NCI-H2171 treated with DMSO at 0.1 percent for 48 hours (cell line): ENCODE data around the gene QKI.

Source experiments
- DNase-seq: peaks from one replicate; lab custom pipeline; 2025; lab: John Stamatoyannopoulos, UW

Gene QKI

DNA sequence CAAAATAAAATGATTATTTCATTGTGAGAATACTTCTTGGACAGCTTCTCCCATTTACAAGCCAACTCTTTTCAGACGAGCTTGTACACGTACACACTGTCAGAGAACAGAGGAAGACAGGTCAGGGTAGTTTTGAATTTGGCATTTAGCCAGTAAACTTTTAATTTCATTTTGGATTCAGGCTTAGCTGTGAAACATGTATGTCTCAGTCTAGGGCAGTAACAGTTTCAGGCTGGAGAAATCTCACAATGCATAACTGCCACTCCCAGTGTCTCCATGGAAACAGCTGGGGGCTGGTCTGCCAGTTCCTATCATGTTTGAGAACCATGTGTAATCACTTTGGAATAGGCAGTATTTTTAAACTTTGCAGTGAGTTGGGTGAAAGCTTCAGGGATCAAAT lies 22.0 kb upstream of the QKI start:
- no peak for DNase-seq

DNA sequence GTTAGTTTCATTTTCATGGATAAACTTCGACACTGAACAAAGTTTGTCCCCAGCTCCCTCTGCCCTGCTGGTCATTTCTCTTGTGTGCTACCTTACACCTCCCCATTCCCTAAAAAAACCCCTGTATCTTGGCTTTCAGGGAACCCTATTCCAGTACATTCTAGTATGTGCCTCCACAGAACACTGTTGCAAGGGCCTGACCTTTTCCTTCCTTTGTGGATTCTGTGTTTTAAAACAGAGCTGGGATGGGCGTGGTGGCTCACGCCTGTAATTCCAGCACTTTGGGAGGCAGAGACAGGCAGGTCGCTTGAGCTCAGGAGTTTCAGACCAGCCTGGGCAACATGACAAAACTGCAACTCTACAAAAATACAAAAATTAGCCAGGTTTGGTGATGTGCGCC lies 20.6 kb upstream of the QKI start:
- DNase-seq, result no peak

DNA sequence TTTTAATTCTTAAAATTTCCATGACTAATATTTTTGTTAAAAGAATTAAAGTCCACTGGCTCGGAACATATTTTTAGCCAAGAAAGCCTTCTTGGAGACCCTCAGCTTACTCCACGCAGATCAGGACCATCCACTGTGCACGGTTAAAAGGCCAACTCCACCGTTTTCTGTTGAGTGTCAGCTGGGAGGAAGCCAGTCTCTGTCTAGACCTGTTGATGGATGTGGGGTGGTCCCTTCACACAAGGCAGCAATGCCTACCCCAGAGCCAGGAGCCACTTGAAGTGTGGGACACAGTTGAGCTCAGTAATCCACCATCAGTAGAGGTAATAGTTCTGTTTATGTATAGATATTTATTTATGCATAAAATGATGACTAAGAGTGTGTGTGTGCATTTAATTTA lies 19.9 kb upstream of the QKI start:
- no peak for DNase-seq

DNA sequence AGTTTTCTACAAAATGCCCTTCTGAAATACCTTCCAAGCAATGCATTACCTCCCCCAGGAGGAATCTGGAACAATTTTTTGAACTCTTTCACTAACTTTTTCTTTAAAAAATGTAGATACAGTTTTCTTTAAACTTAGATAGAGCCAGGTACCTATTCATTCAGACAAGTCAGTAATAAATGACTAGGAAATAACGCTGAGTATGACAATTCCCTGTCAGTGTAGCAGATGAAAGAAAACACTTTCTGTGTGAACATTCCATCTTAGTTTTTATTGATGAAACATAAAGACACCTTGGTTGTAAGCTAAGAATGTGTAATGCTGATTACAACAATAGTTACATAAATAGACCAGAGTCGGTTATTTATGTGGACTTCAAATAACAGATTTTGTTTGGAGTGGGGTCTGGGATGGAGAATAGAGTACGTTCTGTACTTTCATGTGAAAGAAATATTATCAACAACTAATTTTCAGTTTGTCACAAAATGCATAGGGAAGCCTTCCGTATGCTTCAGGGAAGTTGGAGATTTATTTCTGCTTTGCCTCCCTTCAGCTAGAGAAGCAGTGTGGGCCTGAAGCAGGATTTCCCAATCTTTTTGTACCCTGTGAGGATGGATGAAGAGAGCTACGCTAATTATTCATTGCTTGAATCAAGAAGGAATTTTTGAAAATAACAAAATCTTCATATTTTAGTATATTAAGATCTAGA lies 19.2 kb upstream of the QKI start:
- no peak for DNase-seq

DNA sequence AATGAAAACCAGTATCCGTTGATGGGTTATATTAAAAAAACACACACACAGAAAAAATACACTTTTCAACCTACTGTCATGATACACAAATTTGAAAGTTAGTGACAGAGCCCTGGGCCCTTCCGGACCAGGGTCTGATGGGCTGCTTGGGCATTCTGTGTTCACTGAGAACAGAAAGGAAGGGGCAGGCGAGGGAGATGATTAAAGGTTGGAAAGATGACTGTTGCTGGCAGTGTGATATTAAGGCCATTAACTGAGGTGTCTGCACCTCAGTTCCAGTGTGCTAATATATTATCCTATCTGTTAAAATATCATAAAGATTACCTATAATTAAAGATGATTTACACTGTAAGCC lies 18.7 kb upstream of the QKI start:
- DNase-seq, result no peak

DNA sequence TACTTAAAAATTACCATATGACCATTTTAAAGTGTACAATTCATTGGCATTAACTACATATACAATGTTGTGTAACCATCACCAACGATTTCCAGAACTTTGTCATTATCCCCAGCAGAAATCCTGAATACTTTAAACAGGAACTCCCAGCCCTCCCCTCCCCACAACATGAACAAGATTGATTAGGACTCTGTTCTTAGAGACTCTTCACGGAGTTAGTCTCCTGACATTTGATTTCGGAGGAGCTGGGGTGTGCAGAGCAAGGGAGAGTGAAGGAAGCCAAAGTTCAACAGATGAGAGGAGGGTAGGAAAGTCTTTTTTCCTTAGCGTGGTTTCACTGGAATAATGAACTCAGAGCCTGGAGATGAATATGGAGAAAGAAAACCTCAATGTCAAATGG lies 17.2 kb upstream of the QKI start:
- DNase-seq, result no peak

DNA sequence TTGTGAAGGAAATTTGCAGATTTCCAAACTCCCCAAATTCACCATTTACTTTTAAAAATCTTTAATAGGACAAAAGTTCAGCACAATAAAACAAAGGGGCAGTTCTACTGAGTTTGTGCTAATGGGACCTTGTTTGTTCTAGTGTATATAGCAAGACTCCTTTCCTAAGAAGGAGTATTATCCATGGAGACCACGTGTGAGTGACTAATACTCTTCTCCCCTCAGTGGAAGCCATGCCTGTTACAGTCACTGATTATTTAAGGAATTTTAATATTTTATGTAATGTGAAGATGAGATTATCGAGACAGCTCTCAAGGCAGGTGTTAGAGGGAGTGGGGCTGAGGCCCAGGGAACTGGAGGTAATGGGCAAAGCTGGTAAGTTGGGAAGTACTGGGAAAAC lies 16.4 kb upstream of the QKI start:
- DNase-seq, result no peak

DNA sequence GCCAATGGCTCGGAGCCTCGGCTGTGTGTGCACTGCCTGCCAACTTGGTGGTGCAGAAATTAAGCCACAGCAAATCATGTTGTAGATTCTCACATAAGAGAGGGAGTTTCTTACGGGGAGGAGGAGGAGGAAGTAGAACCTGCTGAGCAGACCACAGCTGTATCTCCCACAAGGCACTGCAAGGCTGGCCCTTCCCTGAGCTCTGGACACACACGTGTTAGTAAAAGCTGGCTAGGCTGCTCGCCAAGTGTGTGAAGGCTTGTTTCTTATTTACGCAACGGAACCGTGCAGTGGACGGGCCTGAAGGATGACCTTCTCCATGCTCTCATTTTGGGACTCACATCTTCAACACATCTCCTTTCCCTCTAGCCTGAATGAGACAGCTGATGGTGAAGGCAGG lies 15.7 kb upstream of the QKI start:
- DNase-seq, result no peak

DNA sequence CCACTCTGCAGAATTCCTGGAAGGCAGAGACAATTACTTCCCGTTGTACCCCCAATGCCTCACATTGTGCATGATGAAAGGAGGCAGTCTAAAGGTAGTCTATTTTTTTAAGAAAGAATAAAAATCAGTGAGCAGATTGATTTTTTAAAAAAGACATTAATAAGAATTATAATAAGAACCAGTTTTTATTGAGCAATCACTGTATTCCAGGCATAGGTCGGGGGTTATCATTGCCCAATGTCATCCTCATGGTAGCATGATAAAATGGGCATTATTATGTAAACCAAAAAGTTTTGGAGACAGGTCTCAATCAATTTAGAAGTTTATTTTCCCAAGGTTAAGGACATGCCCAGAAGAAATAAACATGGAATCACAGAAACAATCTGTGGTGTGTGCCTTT lies 14.0 kb upstream of the QKI start:
- no peak for DNase-seq

DNA sequence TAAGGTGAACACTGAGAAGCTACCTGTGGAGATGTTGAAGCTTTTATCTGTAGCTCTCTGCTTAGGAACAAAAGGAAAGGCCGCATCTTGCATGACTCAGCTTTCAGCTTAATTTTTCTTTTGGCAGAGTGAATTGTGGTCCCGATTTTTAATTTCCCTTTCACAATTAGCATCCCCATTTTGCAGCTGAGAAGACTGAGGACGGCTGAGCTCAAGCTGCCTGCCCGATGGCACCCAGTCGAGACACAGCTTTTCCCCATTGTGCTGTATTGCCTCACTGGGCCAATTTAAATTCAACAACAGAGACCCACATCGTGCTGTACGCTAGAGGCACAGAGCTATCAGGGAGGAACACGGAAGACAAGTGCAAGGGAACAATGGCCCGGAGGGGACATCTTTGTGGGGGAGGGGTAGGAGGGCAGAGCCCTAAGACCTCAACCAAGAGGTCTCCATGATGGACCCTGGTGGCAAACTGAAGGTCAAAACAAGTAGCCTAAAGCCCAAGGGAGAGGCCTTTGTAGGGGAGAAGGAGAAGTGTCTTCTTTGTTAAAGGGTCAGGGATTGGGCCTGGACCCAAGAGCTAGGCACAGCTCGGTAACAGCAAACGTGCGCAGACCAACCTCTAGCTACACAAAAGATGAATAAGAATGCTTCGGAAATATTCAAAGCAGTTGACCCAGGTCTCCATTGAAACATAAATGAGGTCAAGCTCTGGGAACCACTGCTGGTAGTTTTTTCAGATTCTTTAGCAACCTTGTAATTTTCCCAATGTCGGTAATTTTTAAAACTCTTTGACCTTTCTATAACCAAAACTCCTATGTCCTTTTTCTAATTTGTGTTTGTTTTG lies 13.3 kb upstream of the QKI start:
- no peak for DNase-seq

DNA sequence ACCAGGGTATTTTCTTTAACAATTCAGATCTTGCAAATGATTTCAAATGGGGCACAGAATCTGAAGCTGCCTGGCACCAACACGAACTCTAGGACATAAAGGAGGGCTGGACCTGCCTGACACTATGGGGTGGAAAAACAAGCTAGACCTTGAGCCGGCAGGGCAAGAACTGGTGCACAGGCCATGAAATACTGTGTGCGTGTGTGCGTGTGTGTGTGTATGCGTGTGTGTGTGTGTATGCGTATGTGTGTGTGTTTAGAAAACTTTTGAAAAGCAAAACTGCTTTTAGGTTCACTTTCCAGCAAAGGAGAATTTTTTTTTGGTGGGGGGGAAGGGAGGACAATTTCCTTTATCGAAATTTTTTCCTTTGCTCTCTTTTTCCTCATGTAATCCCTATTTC lies 11.9 kb upstream of the QKI start:
- no peak for DNase-seq

DNA sequence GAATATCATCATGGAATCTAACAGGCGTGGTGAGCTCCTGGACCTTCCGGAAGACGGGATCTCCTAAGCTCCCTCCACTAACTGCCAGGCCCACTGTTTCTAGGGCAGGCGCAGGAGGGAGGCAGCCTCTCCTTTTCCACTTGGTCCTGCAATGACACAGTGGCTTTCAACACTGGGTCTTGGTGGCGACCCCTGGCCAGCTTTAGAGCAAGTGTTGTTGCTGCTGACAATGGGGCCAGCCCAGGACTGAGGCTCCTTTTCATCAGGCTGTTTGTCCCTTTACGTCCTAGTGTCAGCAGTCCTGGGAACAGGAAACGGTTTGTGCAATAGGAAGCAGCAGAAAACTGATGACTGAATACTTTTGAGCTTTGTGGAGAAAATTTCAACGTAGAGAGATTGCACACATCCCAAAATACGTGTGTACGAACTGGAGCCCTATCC lies 9.7 kb upstream of the QKI start:
- no peak for DNase-seq

DNA sequence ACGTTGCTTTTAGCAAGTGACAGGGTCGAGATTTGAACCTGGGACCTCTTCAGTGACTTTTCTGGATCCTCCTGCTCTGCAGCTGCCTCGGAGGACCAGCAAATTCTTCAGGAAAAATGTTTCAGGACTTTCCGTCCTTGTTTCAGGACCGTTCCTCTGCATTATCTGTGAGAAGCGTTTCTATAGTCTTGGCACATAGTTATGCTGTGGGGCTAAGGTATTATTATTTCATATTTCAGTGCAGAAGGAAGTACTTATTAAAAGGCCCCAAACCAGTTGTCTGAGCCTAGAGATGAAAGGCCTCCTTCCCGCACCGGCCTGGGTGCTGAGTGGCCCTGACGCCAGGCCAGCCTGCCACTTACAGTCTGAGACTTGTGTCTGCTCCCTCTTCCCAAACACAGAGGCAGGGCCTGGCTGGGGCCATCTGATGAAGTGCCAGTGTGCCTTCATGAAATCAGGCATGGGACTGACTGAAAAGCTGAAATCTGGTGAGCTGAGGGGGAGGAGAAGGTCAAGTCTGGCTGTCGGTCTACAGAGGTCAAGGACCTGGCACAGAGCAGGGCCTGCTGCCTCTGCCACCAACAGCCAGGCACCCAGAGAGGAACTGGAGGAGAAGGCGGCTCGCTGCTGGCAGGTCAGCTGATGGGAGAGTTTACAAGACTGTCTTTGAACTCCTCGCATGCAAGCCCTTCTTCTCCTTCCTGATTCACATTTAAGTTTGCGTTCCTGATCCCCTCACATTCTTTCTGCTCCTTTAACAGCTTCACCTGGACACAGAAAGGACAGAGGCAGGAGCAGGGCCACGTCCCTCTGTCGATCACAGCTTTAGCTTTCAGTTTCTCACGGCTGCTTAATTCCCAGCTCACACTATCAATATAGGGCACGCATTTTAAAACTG lies 8.9 kb upstream of the QKI start:
- no peak for DNase-seq

DNA sequence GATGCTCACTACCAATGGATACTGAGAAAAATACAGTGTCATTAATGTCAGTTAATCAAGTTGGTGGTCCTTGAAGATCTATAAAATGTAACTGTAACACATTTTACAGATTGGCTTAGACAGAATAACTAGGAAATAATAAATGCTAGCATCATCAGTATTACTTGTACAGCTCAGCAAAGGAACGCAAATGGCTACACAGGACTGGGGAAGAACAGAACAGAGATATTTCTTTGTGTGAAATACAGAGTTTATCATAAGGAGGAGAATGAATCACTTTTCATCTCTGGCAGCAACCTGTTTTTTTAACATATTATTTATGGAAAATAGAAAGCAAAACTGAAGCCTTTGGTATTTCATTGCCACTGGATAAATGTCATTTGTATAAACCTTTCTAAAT lies 8.2 kb upstream of the QKI start:
- DNase-seq, result no peak

DNA sequence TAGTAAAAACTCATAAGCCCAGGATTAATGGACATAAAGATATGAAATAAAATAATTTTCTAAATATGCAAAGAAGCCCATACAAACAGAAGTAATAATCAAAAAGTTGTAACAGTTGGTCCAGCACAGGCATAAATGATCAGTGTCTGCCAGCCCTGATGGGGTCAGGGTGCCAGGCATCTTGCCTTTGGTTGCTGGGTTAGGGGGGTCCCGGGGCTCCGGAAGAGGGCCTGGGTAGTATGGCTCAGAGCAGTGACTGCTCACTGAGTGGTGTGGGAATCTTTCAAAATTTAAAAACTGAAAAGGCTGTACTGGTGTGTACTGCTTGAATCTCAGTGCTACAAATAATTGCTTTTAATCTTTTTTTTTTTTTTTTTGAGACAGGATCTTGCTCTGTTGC lies 7.7 kb upstream of the QKI start:
- DNase-seq, result no peak

DNA sequence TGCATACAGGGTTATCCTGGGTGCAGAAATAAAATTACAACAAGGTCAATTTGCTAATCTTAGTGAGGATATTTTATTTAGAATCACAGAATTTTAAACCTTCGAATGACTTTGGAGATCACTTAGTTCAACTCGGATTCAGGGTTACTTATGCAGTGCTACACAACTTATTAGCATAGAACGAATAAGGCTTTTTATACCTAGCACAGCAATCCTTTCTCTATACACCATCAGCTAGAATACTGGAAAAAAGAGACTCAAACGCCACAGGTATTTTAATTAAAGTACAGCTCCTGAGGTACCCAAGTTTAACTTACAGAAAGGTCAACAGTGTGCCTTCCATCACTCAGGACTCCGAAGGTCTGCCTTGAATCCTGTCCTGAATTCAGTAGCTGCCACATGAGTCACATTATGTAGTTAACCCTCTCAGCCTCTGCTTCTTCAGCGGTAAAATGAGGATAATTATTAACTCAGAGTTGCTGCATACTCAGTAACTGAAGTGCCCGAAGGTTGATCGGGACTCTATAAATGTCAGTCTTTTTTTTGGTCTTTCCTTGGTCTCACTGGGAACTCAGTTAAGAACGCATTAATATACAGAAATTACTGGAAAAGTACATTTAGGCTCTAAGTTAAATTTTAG lies 6.0 kb upstream of the QKI start:
- no peak for DNase-seq

DNA sequence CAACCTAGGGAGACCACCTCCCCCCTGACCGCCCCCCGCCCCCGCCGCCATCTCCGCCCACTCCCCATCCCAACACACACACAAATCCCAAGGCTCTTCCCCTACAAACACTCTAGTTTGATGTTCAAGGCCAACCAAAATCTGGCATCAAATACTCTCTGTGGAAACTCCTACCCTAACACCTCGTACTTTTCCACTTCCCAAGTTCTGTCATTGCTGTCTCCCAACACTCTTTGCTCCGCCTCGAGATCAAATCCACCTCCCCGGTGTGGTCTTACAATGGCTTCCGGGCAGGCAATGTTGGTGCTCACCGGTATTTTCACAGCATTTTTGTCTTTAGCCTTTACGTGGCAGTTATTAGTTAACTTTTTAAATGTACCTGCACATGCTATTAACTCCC lies 4.8 kb upstream of the QKI start:
- no peak for DNase-seq

DNA sequence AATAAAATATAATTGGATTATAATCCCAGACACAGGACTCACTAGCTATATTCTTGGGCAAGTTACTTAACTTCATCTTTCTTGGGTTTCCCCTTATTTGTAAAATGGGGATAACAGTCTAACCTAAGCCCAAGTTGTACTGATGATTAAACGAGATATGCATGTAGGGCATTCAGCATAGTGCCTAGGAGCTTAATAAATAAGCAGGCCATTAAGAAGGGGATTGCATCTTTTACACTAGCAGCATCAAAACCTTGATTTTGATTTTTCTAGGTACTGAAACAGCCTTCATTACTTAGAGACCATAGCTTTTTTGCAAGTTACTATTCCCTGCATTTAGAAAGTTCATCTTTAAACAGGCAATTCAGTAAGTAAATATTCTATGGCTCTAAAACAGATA lies 2.2 kb upstream of the QKI start:
- DNase-seq, result no peak

DNA sequence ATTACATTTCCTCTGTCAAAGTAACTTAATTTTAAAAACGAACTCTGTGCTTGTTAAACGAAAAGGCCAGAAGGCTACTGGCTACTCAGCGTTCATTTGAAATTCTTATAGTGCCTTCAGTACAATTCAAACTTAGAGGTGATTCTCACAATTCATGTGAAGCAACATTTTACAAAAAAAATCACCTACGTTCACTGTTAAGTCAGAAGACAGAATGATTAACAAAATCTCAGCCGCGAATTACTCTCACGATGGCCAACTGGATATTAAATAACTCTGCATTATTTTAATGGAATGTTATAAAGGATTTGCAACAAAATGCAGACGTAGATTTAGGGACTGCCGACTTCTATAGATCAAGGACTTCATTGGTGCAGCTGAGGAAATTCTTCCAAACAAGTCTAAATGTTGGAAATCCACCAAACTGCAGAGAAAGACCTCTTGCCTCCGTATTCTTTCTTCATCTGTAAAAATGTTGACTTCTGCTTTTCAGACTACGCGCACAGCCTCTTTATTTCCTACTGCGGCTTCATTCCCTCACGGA lies 1.6 kb upstream of the QKI start:
- DNase-seq, result no peak

DNA sequence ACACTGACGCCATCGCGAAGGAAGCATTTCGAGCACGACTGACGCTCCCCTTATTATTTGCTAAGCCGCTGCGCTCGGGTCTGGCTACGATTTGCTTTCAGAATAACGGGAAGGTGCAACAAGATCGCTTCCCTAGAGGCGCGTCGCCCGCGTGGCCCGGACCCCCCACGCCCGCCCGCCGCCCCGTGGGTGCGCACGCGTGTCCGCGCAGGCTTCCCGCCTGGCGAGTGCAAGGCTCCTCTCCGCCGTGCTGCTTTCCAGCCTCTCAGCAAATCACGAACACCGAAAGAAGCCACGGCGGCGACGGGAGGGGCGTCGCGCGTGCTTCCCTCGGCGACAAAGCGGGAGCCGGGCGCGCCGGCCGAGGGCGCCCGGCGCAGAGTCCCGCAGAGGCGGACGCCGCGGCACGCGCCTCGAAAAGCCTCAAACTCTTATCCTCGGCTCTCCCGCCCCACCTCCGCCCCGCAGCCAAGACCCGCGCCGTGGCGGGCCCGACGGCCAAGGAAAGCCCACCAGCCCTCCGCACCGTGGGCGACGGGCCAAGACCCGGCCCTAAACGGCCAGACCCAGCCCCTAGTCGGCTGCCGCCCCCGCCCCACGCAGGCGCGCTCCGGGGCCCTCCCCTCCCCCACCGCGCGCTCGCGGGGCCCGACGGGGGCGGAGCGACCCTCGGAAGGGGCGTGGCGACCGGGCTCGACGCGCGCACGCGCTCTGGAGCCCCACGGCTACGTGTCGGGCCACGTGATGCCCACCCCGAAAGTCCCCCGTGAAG lies 987 bp upstream of the QKI start:
- peak; percentile 84 for DNase-seq

DNA sequence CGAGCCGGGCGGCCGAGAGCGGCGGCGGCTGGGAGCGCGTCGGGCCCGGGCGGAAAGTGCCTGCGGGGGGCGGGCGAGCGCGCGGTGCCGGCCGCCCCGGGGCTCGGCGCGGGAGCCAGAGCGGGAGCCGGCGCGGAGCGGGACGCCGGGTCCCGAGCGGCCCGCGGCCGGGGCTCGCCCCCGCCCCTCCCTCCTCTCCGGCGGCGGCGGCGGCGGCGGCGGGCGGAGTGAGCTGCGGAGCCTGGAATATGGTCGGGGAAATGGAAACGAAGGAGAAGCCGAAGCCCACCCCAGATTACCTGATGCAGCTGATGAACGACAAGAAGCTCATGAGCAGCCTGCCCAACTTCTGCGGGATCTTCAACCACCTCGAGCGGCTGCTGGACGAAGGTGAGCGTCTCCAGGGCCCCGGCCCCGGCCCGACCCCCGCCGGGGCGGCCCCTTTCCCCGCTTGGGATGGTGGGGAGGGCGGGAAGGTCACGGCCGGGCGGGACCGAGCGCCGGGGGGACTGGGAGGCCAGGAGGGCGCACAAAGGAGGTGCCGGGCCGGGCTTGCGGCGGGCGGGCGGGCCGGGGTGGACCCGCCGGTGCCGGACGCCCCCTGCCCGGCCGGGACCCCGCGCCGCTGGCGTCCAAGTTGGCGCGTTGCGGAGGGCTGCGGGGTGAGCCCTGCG lies 565 bp downstream of the QKI start:
- no peak for DNase-seq
